Mesothelial cell of epicardium (in vitro differentiated cells): ENCODE data around the gene ZNRF1. TPM values are rescaled to one million over a fixed set of nuclear protein-coding genes. Genes with fewer than 3 reads are reported as not detected.
A peak's percentile ranks its signal among the peaks of the same experiment; 100 is the strongest.

Experiments
- DNase-seq, 2 experiments: peaks; one replicate each; pipeline ENCODE4 v3.0.0; 2021; ENCODE audit warnings: low spot score in 2 of 2; ENCODE audit not compliant: unreplicated experiment in 2 of 2
- H3K27ac Mint-ChIP-seq: 2 replicates; pipeline ENCODE4 v1.8.0; 2021; ENCODE audit warnings: mixed read lengths
- H3K27me3 Mint-ChIP-seq: 2 replicates; pipeline ENCODE4 v1.8.0; 2021; ENCODE audit warnings: low read depth, mixed read lengths
- H3K36me3 Mint-ChIP-seq: 2 replicates; pipeline ENCODE4 v1.8.0; 2021; ENCODE audit warnings: mixed read lengths
- H3K4me1 Mint-ChIP-seq: 2 replicates; pipeline ENCODE4 v1.8.0; 2021; ENCODE audit warnings: mixed read lengths
- H3K4me3 Mint-ChIP-seq: 2 replicates; pipeline ENCODE4 v1.8.0; 2021; ENCODE audit warnings: mild to moderate bottlenecking, moderate library complexity, mixed read lengths
- H3K9me3 Mint-ChIP-seq: 2 replicates; pipeline ENCODE4 v1.8.0; 2021; ENCODE audit warnings: mixed read lengths
- total RNA-seq: library from RNA; stranded (reverse); gene quantifications from 3 replicates; pipeline ENCODE4 v1.2.1, GENCODE V29; 2021
- TF ChIP-seq, protein P1 (sequence below): fragments of 200-600 bp; sonication (generic); IDR thresholded peaks from one replicate; pipeline ENCODE4 v1.5.0; 2021; ENCODE audit warnings: antibody characterized with exemption; ENCODE audit not compliant: unreplicated experiment

Gene ZNRF1
- total RNA-seq, 1 donor from 2014 or later: 52.9 TPM

DNA sequence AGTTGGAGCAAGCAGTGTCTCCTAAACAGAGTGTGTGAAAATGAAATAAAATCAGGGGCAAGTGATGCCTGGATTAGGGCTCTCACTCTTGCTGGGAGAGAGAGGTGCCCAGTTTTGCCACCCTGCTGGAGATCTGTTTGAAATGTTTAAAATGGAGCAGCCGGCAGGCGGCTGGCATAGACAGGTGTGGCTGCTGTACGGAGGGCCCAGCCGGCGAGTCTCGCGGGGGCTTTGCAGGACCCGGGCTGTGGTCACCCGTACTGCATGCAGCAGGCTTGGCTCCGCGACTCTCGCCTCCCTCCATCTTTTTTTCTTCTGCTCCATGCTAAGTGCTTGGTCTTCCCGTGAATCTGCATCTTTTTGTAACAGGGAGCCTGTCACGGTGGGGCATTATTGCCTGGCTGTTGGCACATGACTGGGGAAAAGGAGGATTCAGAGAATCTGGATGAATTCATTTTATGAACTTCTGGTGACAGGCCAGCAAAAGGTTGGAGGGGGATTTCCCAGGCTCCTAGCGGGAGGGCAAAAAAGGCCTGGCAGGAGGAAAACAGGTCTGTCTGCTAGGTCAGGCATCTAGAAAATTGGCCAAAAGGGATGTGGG lies 1.8 kb downstream of the ZNRF1 start:
- no peak for DNase-seq
- Mint-ChIP-seq H3K27me3 (no peaks in the 10 kb centered on the region), H3K4me3 (peak overlapping the region; percentile 83), H3K27ac (peak overlapping the region; percentile 79), H3K4me1 (peaks cover 46% of the 10 kb centered on the region), H3K9me3 (no peaks in the 10 kb centered on the region), H3K36me3 (no peaks in the 10 kb centered on the region)
- TF ChIP-seq, protein P1, sequence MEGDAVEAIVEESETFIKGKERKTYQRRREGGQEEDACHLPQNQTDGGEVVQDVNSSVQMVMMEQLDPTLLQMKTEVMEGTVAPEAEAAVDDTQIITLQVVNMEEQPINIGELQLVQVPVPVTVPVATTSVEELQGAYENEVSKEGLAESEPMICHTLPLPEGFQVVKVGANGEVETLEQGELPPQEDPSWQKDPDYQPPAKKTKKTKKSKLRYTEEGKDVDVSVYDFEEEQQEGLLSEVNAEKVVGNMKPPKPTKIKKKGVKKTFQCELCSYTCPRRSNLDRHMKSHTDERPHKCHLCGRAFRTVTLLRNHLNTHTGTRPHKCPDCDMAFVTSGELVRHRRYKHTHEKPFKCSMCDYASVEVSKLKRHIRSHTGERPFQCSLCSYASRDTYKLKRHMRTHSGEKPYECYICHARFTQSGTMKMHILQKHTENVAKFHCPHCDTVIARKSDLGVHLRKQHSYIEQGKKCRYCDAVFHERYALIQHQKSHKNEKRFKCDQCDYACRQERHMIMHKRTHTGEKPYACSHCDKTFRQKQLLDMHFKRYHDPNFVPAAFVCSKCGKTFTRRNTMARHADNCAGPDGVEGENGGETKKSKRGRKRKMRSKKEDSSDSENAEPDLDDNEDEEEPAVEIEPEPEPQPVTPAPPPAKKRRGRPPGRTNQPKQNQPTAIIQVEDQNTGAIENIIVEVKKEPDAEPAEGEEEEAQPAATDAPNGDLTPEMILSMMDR: no peak

DNA sequence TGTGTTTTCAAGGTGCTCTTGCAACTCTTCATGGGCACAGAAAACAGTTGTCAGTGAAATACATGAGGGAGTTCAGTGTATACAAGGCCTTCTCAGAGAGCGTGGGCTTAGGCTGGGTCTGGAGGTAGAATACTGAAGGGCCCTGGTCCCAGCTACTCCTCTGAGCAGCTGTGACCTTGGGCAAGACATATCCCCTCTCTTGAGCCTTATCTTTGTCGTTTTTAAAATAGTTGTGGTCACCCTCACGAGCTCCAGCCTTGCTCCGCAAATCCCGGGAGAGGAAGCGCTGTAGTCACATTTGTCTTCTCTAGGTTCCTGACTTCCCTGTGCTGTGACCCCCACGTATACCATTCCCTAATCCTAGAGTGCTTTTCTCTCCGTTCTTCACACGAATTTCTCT lies 3.6 kb downstream of the ZNRF1 start:
- Mint-ChIP-seq H3K9me3 (no peaks in the 10 kb centered on the region), H3K27me3 (no peaks in the 10 kb centered on the region), H3K36me3 (peaks cover 2% of the 10 kb centered on the region), H3K27ac (peak overlapping the region; percentile 31), H3K4me3 (no peak overlapping the region), H3K4me1 (peaks cover 43% of the 10 kb centered on the region)
- no peak for DNase-seq
- TF ChIP-seq, protein P1: no peak

DNA sequence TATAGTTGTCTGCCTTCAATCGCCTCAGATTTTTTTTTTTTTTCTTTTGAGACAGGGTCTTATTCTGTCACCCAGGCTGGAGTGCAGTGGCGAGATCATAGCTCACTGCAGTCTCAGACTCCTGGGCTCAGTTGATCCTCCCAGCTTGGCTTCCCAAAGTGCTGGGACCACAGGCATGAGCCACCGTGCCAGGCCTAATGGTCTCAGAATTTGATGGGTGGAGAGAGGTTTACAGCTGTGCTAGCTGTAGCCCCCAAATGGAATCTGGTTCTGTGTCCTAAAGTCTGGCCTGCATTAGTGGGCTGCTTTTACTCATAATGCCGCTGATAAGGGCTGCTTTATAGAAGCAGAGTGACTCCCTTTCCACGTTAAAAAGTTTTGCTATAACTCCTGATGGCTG lies 5.1 kb downstream of the ZNRF1 start:
- Mint-ChIP-seq H3K4me3 (no peak overlapping the region), H3K27me3 (no peaks in the 10 kb centered on the region), H3K27ac (no peak overlapping the region), H3K36me3 (peaks cover 2% of the 10 kb centered on the region), H3K4me1 (peaks cover 38% of the 10 kb centered on the region), H3K9me3 (no peaks in the 10 kb centered on the region)
- no peak for DNase-seq
- TF ChIP-seq, protein P1: no peak

DNA sequence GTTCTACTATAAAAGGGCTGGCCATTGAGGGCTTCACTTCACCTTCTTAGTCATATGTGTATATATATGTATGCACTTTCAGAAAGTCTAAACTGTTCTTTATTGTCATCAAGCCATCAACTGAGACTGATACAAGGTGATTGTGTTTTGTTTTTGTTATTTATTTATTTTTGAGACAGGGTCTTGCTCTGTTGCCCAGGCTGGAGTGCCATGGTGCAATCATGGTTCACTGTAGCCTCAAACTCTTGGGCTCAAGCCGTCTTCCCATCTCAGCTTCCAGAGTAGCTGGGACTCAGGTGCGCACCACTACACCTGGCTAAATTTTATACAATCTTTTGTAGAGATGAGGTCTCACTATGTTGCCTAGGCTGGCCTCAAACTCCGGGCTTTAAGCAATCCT lies 5.6 kb downstream of the ZNRF1 start:
- Mint-ChIP-seq H3K36me3 (peaks cover 6% of the 10 kb centered on the region), H3K4me3 (no peak overlapping the region), H3K9me3 (no peaks in the 10 kb centered on the region), H3K27ac (no peak overlapping the region), H3K4me1 (peaks cover 38% of the 10 kb centered on the region), H3K27me3 (no peaks in the 10 kb centered on the region)
- no peak for DNase-seq
- TF ChIP-seq, protein P1: no peak

DNA sequence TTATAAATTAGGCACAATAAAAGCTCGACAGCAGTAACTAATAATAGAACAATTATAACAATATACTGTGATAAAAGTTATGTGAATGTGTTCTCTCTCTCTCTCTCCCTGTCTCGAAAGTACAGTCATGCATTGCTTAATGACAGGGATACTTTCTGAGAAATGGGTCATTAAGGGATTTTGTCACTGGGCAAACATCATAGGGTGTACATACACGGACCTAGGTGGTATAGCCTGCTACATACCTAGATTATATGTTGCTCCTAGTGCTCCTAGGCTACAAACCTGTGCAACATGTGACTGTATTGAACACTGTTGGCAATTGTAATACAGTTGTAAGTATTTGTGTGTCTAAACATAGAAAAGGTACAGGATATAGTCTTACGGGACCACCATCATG lies 6.9 kb downstream of the ZNRF1 start:
- no peak for DNase-seq
- no peak overlapping the region for H3K4me3 Mint-ChIP-seq
- H3K27me3 Mint-ChIP-seq: no peaks in the 10 kb centered on the region
- TF ChIP-seq, protein P1: no peak
- peaks cover 29% of the 10 kb centered on the region for H3K4me1 Mint-ChIP-seq
- H3K9me3 Mint-ChIP-seq: no peaks in the 10 kb centered on the region
- H3K36me3 Mint-ChIP-seq: peaks cover 6% of the 10 kb centered on the region
- H3K27ac Mint-ChIP-seq: no peak overlapping the region

DNA sequence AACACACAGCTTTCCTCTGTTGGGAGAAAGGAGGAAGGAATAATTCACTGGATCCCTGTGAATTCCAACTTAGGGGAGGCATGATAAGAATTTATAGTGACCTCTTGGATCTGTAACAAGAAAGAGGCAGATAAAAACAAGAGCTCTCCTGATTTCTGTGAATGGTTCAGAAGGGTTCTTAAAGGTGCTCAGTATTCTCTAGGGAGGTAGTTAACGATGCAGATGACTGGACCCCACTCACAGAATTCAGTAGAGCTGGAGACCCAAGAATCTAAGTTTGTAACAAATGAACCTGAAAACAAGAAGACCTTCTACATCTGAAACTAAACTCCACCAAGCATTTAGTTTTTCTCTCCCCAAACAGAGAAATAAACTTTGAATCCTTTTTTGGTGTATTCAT lies 8.6 kb downstream of the ZNRF1 start:
- Mint-ChIP-seq H3K27ac (no peak overlapping the region), H3K4me1 (peaks cover 26% of the 10 kb centered on the region), H3K4me3 (no peak overlapping the region), H3K9me3 (no peaks in the 10 kb centered on the region), H3K36me3 (peaks cover 6% of the 10 kb centered on the region), H3K27me3 (no peaks in the 10 kb centered on the region)
- no peak for DNase-seq
- TF ChIP-seq, protein P1: no peak
